Measurements from ENCODE around the gene ZNF205.

GRCh38 chr16:3127745-3128144 is 15.4 kb downstream of the ZNF205 start:
- TF ChIP-seq CTCF (IDR thresholded peaks at IDR 0.05) (no peak), EP300 (IDR thresholded peaks at IDR 0.05) (no peak)
